HK-2 (cell line): ENCODE data around the gene RPL27.
A peak's percentile ranks its signal among the peaks of the same experiment; 100 is the strongest.

Experiments
- DNase-seq: peaks from one replicate; pipeline ENCODE4 v3.0.0-alpha.2; 2018; ENCODE audit not compliant: unreplicated experiment

The RPL27 gene

GRCh38 chr17:43020789-43021740, 22.8 kb downstream of the RPL27 start:
- DNase-seq = peak; percentile 81

GRCh38 chr17:43021741-43022512, 23.7 kb downstream of the RPL27 start, which contains the start of gene VAT1:
TSS of gene VAT1 (minus strand) at chr17:43022385. CDS start at chr17:43022322, 63 bp downstream.
- DNase-seq = peak; percentile 76

- peak; percentile 61 for DNase-seq
Measured at GRCh38 chr17:43024407-43025289, 26.4 kb downstream of the RPL27 start, which contains the start of gene RND2. TSS of gene RND2 (plus strand) at chr17:43025231. CDS start at chr17:43025348, 117 bp downstream.

DNA sequence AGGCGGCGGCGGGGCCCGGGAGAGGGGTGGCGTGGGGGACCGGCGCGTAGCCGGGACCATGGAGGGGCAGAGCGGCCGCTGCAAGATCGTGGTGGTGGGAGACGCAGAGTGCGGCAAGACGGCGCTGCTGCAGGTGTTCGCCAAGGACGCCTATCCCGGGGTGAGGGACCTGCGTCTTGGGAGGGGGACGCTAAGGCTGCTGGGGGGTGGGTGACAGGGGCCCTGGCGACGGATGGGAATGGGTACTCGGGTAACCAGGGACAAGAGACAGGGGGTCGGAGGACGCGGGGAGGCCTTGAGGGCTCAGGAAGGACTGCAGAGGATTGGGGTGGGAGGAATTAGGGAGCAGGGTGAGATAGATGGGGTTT, 27.1 kb downstream of the RPL27 start:
- no peak for DNase-seq

GRCh38 chr17:43025766-43026537, 27.7 kb downstream of the RPL27 start:
- DNase-seq = no peak

DNA sequence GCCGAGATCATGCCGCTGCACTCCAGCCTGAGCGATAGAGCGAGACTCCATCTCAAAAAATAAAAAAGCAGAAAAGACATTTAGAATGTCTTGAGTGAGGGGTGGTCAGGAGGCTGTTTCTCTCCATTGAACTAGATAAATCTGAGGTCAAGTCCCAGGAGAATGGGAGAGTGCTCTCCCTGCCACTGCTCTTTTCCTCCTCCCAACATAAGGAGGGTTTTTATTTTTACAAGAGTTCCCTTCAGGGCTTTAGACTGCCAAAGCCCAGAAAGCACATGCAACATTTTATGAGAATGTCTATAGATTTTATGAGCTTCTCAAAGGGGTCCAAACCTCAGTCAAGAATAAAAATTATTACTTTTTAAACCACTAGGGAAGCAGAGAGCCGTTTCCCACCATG, 28.4 kb downstream of the RPL27 start:
- DNase-seq = no peak

- DNase-seq = no peak
Measured at GRCh38 chr17:43027091-43028032, 29.1 kb downstream of the RPL27 start.

DNA sequence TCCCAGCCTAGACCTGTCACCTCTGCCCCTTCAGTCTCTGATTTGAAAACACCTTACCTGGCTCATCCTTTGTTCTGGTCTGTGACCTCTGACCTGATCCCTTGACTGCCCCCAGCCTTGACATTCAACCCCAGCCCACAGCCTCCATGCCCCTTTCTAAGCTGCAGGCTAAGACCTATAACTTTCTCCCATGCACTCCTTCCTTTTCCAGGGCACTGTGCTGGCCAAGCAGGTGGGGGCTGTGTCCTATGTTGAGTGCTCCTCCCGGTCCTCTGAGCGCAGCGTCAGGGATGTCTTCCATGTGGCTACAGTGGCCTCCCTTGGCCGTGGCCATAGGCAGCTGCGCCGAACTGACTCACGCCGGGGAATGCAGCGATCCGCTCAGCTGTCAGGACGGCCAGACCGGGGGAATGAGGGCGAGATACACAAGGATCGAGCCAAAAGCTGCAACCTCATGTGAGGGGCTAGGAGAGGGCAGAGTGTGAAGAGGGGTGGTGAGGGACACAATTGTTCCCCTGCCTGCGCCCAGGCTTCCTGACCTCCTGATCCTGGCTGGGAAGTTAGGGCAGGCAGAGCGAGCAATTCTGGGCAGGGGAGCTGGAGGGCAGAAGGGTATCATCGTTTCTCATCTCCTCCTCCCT, 30.1 kb downstream of the RPL27 start:
- no peak for DNase-seq

GRCh38 chr17:43030137-43030767, 32.0 kb downstream of the RPL27 start:
- DNase-seq = no peak

DNA sequence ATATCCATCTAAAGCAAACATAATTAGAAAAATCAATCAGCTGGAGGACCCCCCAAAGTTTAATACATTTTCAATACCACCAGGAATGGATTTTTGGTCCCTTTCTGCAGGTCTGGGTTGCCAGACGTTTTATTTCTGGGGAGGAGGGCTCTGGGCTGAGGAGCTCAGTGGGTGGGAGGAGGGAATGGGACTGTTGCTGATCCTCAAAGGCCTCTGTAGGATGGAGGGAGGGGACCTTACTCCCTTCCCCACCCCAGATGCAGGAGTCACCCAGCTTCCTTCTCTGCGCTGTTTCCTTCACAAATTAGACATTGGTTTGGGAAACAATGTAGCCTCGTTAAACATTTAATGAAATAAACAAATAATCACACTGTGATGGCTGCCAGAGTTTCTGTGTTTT, 33.4 kb downstream of the RPL27 start:
- no peak for DNase-seq

DNA sequence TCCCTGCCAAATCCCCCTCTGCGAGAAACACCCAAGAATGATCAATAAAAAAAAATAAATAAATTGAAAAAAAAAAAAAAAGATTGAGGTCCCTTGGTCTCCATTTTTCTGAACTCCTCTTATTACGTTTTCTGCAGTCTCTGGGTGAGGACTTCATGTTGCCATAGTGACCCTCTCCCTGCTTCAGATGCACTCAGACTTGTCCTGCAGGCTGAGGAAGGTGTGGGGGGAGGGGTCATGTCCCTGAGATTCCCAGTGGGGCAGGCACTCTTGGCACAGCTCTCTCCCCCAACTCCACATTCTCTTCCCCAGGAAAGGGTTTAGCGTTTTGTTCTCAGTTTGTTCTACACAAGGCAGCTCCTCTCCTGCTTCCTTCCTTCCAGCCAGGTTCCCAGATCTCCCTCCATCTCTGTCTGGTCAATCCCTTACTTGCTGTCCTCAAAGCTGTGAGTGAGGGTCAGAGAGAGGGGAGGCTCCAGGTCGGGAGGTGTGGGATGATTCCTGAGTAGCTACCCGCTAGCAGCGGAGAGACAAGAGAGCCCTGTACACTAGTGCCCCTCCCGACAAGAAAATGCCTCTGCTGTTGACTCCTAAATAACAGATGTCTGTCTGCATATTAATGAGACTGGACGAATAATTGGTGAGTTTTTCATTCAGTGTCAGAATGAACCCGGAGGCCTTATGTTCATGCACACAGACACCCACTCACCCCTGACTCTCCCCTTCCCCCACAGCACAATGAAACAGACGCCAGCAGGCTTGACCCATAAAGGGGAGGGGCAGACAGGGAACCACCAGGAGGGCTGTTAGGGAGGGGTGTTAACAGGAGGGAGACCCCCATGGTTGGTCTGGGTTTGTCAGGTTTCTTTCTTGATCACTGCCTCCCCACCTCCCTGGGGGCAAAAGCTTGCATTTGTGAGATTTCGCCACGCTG, 36.0 kb downstream of the RPL27 start:
- DNase-seq = no peak

DNA sequence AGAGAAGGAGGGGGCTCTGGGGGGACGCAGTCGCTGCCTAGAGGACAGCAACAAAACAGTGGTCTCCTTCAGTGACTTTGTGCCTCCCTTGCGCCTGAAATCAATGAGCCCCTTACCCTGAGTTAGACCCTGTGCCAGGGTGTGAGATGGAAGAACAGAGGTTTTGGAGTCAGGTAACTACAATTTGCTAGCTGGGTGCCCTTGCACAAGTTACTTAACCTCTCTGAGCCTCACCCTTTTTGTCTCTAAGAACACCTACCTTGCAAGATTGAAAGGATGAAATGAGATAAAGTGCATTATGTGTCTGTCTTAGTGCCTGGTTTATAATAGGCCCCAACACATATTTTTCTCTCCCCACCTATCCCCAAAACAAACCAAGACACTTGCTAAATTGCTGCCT, 36.7 kb downstream of the RPL27 start:
- no peak for DNase-seq

- no peak for DNase-seq
Measured at GRCh38 chr17:43039646-43040045, 41.4 kb downstream of the RPL27 start.

GRCh38 chr17:43040655-43041054, 42.4 kb downstream of the RPL27 start:
- no peak for DNase-seq

DNA sequence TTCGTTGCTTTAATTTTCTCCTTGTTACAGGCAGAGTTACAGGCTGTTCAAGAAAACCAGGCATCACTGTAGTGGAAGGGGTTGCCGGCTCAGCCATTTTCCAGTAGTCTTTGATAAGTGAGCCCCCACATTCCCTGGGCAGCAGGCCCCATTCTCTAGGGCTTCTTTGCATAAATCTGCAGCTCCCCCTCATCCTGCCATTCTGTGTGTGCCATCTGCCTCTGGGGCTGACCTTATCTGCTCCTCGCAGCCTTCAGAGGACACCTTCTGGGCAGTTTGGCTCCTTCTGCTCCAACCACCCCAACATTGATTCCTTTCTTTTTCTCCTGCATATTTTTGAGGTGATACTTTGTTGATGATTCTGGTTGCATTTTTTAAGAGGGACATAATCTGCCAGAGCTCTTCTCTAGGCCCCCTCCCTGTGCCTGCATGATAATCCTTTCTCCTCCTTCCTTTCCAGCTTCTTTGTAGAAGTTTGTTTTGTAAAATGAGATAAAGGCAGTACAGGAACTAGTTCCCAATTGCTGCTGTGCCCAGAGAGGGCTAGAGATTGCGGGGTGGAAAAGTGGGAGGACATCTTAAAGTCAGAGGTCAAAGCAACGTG, 43.9 kb downstream of the RPL27 start:
- DNase-seq = no peak

DNA sequence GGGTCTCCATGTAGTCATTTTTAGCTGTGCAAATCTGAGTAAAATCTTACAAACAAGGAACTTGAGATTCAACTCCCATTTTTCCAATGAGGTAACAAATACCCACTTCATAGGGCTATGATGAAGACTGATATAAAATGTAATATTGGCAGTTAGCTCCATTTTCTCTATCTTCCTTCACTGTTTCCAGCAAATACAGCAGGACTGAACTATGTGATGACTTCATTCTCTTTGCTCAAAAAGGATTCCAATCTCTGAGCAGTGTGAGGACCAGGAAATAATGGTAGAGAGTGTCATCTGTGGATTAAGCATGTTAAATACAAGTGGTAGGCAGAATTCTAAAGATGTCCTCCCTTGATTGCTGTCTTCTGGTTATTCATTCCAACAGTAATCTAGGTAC, 45.1 kb downstream of the RPL27 start:
- DNase-seq = no peak

- DNase-seq = no peak
Measured at GRCh38 chr17:43044024-43044423, 45.8 kb downstream of the RPL27 start.
